Loucy (cell line): Measurements from ENCODE around the gene KIRREL3.

Experiments
- H2AFZ ChIP-seq: fragments of 200-600 bp; sonication (generic); 2 replicates; pipeline ENCODE4 v1.6.0; 2016; ENCODE audit warnings: antibody characterized with exemption, mild to moderate bottlenecking, low read length, moderate library complexity
- H3F3A ChIP-seq: fragments of 200-600 bp; 2 replicates; pipeline ENCODE4 v1.6.0; 2016; ENCODE audit warnings: antibody characterized with exemption, low read depth, mild to moderate bottlenecking
- H3K27me3 ChIP-seq: fragments of 200-600 bp; sonication (generic); 2 replicates; pipeline ENCODE4 v1.6.1; 2014; ENCODE audit warnings: low read length, mild to moderate bottlenecking; ENCODE audit not compliant: insufficient read depth, poor library complexity, severe bottlenecking
- H3K36me3 ChIP-seq: fragments of 200-600 bp; sonication (generic); 2 replicates; pipeline ENCODE4 v1.6.1; 2016; ENCODE audit warnings: low read length; ENCODE audit not compliant: insufficient read depth
- H3K4me1 ChIP-seq: fragments of 200-600 bp; sonication (generic); 2 replicates; pipeline ENCODE4 v1.5.1; 2014; ENCODE audit warnings: low read length, mild to moderate bottlenecking; ENCODE audit not compliant: insufficient read depth, poor library complexity, severe bottlenecking
- H3K4me2 ChIP-seq: fragments of 200-600 bp; sonication (generic); 2 replicates; pipeline ENCODE4 v1.6.0; 2014; ENCODE audit warnings: antibody characterized with exemption, low read length, low read depth, mild to moderate bottlenecking; ENCODE audit not compliant: poor library complexity, severe bottlenecking
- H3K4me3 ChIP-seq: fragments of 200-600 bp; sonication (generic); 2 replicates; pipeline ENCODE4 v1.5.1; 2014; ENCODE audit warnings: low read length, mild to moderate bottlenecking, mixed read lengths; ENCODE audit not compliant: poor library complexity, severe bottlenecking
- H3K79me2 ChIP-seq: fragments of 200-600 bp; sonication (generic); 2 replicates; pipeline ENCODE4 v1.6.1; 2014; ENCODE audit warnings: low read length; ENCODE audit not compliant: insufficient read depth
- H3K9ac ChIP-seq: fragments of 200-600 bp; sonication (generic); 2 replicates; pipeline ENCODE4 v1.6.0; 2014; ENCODE audit warnings: mild to moderate bottlenecking, low read depth, low read length, moderate library complexity; ENCODE audit not compliant: poor library complexity, severe bottlenecking
- H3K9me2 ChIP-seq: fragments of 200-600 bp; sonication (generic); replicated peaks from 2 replicates; pipeline ENCODE4 v1.6.1; 2016; ENCODE audit warnings: low read depth, low read length, mixed read lengths
- H3K9me3 ChIP-seq: fragments of 200-600 bp; sonication (generic); 2 replicates; pipeline ENCODE4 v1.6.1; 2014; ENCODE audit warnings: mild to moderate bottlenecking, antibody characterized with exemption, low read length, low read depth; ENCODE audit not compliant: insufficient read depth
- H4K20me1 ChIP-seq: fragments of 200-600 bp; sonication (generic); 2 replicates; pipeline ENCODE4 v1.6.0; 2014; ENCODE audit warnings: antibody characterized with exemption, low read length, mild to moderate bottlenecking; ENCODE audit not compliant: insufficient read depth, poor library complexity, severe bottlenecking
- EZH2phosphoT487 ChIP-seq: fragments of 200-600 bp; IDR thresholded peaks from 2 replicates; pipeline ENCODE4 v1.6.1; 2018; ENCODE audit warnings: antibody characterized with exemption, mild to moderate bottlenecking, moderate library complexity, borderline replicate concordance
- TF ChIP-seq, protein P1 (sequence below): fragments of 200-600 bp; sonication (generic); conservative IDR thresholded peaks from 2 replicates; pipeline ENCODE4 v1.5.1; 2014; ENCODE audit warnings: mild to moderate bottlenecking, antibody characterized with exemption, low read length

KIRREL3 gene

GRCh38 chr11:126560221-126560620, 440.3 kb downstream of the KIRREL3 start:
- H2AFZ ChIP-seq, result no peak overlapping the region
- no peaks in the 10 kb centered on the region for H3K9me2 ChIP-seq
- no peaks in the 10 kb centered on the region for H3K9me3 ChIP-seq
- H3K79me2 ChIP-seq, result no peaks in the 10 kb centered on the region
- no peak overlapping the region for H3K4me2 ChIP-seq
- no peaks in the 10 kb centered on the region for H3K4me1 ChIP-seq
- H4K20me1 ChIP-seq, result no peaks in the 10 kb centered on the region
- H3K36me3 ChIP-seq, result no peaks in the 10 kb centered on the region
- H3F3A ChIP-seq, result no peaks in the 10 kb centered on the region
- H3K9ac ChIP-seq, result no peak overlapping the region
- H3K4me3 ChIP-seq, result no peak overlapping the region
- TF ChIP-seq, protein P1, sequence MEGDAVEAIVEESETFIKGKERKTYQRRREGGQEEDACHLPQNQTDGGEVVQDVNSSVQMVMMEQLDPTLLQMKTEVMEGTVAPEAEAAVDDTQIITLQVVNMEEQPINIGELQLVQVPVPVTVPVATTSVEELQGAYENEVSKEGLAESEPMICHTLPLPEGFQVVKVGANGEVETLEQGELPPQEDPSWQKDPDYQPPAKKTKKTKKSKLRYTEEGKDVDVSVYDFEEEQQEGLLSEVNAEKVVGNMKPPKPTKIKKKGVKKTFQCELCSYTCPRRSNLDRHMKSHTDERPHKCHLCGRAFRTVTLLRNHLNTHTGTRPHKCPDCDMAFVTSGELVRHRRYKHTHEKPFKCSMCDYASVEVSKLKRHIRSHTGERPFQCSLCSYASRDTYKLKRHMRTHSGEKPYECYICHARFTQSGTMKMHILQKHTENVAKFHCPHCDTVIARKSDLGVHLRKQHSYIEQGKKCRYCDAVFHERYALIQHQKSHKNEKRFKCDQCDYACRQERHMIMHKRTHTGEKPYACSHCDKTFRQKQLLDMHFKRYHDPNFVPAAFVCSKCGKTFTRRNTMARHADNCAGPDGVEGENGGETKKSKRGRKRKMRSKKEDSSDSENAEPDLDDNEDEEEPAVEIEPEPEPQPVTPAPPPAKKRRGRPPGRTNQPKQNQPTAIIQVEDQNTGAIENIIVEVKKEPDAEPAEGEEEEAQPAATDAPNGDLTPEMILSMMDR, result no peak
- no peak for TF ChIP-seq EZH2phosphoT487
- H3K27me3 ChIP-seq, result no peaks in the 10 kb centered on the region

DNA sequence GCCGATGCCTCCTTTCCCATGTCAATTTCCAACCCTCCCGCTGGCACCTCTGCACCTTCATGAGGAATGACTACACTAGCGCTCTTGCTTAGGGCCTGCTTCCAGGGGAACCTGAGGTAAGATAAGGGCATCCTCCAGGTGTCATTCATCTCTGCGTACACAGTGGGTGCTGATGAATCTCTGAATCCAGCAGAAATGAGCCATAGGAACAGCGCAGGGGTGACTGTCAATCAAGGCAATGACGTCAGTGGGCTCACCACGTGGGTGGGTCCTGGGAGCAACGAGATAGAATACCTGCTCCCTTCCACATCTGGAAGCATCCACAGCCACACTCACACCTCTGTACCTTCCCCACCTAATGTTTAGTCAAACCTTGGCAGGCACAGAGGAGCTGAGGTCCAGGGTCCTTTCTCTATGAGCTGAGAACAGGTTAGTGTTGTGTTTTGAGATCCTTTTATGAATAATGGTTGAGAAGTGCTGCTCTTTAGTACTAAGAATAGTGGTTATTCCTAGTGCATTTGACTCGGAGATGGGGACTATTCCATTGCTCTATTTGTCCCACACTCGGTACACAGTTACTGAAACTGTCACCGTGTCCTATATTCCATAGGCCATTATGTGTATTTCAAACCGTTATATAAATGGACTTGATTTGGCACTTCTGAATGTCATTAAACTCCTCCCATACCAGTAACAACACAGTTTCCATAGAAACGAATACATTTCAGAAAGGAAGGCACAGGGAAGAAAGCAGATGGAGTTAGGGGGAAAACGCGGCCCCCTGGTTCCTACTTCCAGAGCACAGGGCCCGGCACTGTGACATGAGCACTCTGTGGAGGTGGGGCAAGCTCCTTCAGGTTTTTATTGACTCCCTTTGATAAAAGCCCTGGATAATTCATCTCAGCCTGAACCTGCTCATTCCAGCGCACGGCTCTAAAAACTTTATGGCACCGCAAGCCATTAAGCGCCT, 451.7 kb downstream of the KIRREL3 start:
- H3K27me3 ChIP-seq, result no peaks in the 10 kb centered on the region
- H3F3A ChIP-seq, result no peaks in the 10 kb centered on the region
- H3K9me2 ChIP-seq, result no peaks in the 10 kb centered on the region
- H3K4me1 ChIP-seq, result peaks cover 4% of the 10 kb centered on the region
- no peak overlapping the region for H3K9ac ChIP-seq
- no peaks in the 10 kb centered on the region for H3K79me2 ChIP-seq
- H3K4me2 ChIP-seq, result no peak overlapping the region
- no peak overlapping the region for H2AFZ ChIP-seq
- H3K4me3 ChIP-seq, result no peak overlapping the region
- no peaks in the 10 kb centered on the region for H3K36me3 ChIP-seq
- no peaks in the 10 kb centered on the region for H4K20me1 ChIP-seq
- H3K9me3 ChIP-seq, result no peaks in the 10 kb centered on the region
- TF ChIP-seq EZH2phosphoT487, result no peak
- TF ChIP-seq, protein P1, result no peak

DNA sequence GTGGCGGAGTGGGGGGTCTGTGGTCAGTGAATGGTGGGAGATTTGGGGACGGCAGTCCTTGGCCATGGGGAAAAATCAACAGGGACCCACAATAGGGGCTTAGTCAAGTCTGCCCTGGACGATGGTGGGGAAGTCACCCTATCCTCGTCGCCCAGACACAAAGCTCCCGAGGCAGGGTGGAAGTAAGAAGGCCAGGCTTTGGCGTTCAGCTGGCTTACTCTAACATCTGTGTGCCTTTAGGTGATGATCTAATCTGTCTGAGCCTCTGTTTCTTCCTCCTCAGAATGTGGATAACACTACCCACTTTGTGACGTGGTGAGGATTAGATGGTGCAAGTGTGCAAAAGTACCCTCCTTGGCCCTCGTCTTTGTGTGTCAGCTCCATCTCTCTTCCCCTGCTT, 452.9 kb downstream of the KIRREL3 start:
- no peak overlapping the region for H3K4me2 ChIP-seq
- H2AFZ ChIP-seq, result no peak overlapping the region
- H3K4me1 ChIP-seq, result peaks cover 15% of the 10 kb centered on the region
- TF ChIP-seq EZH2phosphoT487, result no peak
- TF ChIP-seq, protein P1, result no peak
- no peaks in the 10 kb centered on the region for H3K9me3 ChIP-seq
- H3F3A ChIP-seq, result no peaks in the 10 kb centered on the region
- H4K20me1 ChIP-seq, result no peaks in the 10 kb centered on the region
- H3K9ac ChIP-seq, result no peak overlapping the region
- no peaks in the 10 kb centered on the region for H3K27me3 ChIP-seq
- no peaks in the 10 kb centered on the region for H3K9me2 ChIP-seq
- H3K4me3 ChIP-seq, result no peak overlapping the region
- H3K79me2 ChIP-seq, result no peaks in the 10 kb centered on the region
- H3K36me3 ChIP-seq, result no peaks in the 10 kb centered on the region
